H9 (cell line): ENCODE measurements around the gene AK5. TPM values are rescaled to one million over a fixed set of nuclear protein-coding genes. Genes with fewer than 3 reads are reported as not detected.
A peak's percentile ranks its signal among the peaks of the same experiment; 100 is the strongest.

Source experiments
- DNase-seq: peaks from one replicate; pipeline ENCODE4 v3.0.0-alpha.2; 2017
- H2AFZ ChIP-seq: one replicate; pipeline ENCODE4 v1.6.1; 2013; ENCODE audit warnings: mild to moderate bottlenecking, low read length, control low read depth, moderate library complexity
- H2AK5ac ChIP-seq: 2 replicates; pipeline ENCODE4 v1.6.1; 2013; ENCODE audit warnings: low read length, control low read depth, mixed read lengths; ENCODE audit not compliant: insufficient read length
- H2BK120ac ChIP-seq: one replicate; pipeline ENCODE4 v1.6.1; 2013; ENCODE audit warnings: low read depth, mild to moderate bottlenecking, low read length, control low read depth, inconsistent platforms; ENCODE audit not compliant: poor library complexity, severe bottlenecking
- H2BK12ac ChIP-seq: 2 replicates; pipeline ENCODE4 v1.6.1; 2013; ENCODE audit warnings: low read length, control low read depth, mixed read lengths, low read depth; ENCODE audit not compliant: insufficient read length
- H2BK15ac ChIP-seq: 2 replicates; pipeline ENCODE4 v1.6.1; 2013; ENCODE audit warnings: low read depth, low read length, control low read depth
- H2BK20ac ChIP-seq: one replicate; pipeline ENCODE4 v1.6.1; 2013; ENCODE audit warnings: low read depth, mild to moderate bottlenecking, low read length, control low read depth, inconsistent platforms; ENCODE audit not compliant: poor library complexity, severe bottlenecking
- H2BK5ac ChIP-seq: 2 replicates; pipeline ENCODE4 v1.6.1; 2013; ENCODE audit warnings: low read length, control low read depth, mixed read lengths; ENCODE audit not compliant: insufficient read length
- H3K14ac ChIP-seq: 2 replicates; pipeline ENCODE4 v1.6.1; 2013; ENCODE audit warnings: low read length, control low read depth; ENCODE audit not compliant: insufficient read depth
- H3K18ac ChIP-seq: 2 replicates; pipeline ENCODE4 v1.6.1; 2013; ENCODE audit warnings: low read depth, mild to moderate bottlenecking, mixed read lengths, low read length, control low read depth; ENCODE audit not compliant: insufficient read length
- H3K23ac ChIP-seq: 2 replicates; pipeline ENCODE4 v1.6.1; 2013; ENCODE audit warnings: low read length, control low read depth, mixed read lengths, low read depth; ENCODE audit not compliant: insufficient read length
- H3K23me2 ChIP-seq: 2 replicates; pipeline ENCODE4 v1.6.1; 2013; ENCODE audit warnings: low read depth, mild to moderate bottlenecking, mixed read lengths, low read length, control low read depth; ENCODE audit not compliant: insufficient read length, poor library complexity, severe bottlenecking
- H3K27ac ChIP-seq: 2 replicates; pipeline ENCODE4 v1.5.1; 2013; ENCODE audit warnings: low read length, control low read depth, mixed read lengths, low read depth; ENCODE audit not compliant: insufficient read length
- H3K27me3 ChIP-seq: 2 replicates; pipeline ENCODE4 v1.6.1; 2013; ENCODE audit warnings: low read length, control low read depth, inconsistent platforms; ENCODE audit not compliant: insufficient read depth
- H3K4ac ChIP-seq: 2 replicates; pipeline ENCODE4 v1.6.1; 2013; ENCODE audit warnings: low read depth, mild to moderate bottlenecking, control low read depth, inconsistent platforms, low read length, moderate library complexity
- H3K4me1 ChIP-seq: 2 replicates; pipeline ENCODE4 v1.6.1; 2013; ENCODE audit warnings: low read length, control low read depth, inconsistent platforms; ENCODE audit not compliant: insufficient read depth
- H3K4me2 ChIP-seq: 2 replicates; pipeline ENCODE4 v1.6.1; 2013; ENCODE audit warnings: low read length, control low read depth, mixed read lengths; ENCODE audit not compliant: insufficient read length, insufficient read depth
- H3K56ac ChIP-seq: 2 replicates; pipeline ENCODE4 v1.6.1; 2013; ENCODE audit warnings: low read depth, mild to moderate bottlenecking, mixed read lengths, low read length, control low read depth; ENCODE audit not compliant: insufficient read length
- H3K79me1 ChIP-seq: 2 replicates; pipeline ENCODE4 v1.6.1; 2013; ENCODE audit warnings: low read depth, mild to moderate bottlenecking, moderate library complexity, low read length, control low read depth, inconsistent platforms; ENCODE audit not compliant: insufficient read depth, poor library complexity, severe bottlenecking
- H3K79me2 ChIP-seq: 2 replicates; pipeline ENCODE4 v1.6.1; 2013; ENCODE audit warnings: low read length, control low read depth, inconsistent platforms; ENCODE audit not compliant: insufficient read depth
- H3K9ac ChIP-seq: 2 replicates; pipeline ENCODE4 v1.6.1; 2013; ENCODE audit warnings: low read length, control low read depth, mixed read lengths; ENCODE audit not compliant: insufficient read length; ENCODE audit errors: extremely low read depth
- H3K9me3 ChIP-seq: one replicate; pipeline ENCODE4 v1.6.1; 2013; ENCODE audit warnings: low read depth, low read length, inconsistent platforms; ENCODE audit not compliant: control insufficient read depth
- H3T11ph ChIP-seq: one replicate; pipeline ENCODE4 v1.6.1; 2013; ENCODE audit warnings: mild to moderate bottlenecking, low read length, control low read depth, inconsistent platforms
- H4K20me1 ChIP-seq: one replicate; pipeline ENCODE4 v1.6.1; 2013; ENCODE audit not compliant: control insufficient read depth, insufficient read length, insufficient read depth
- H4K5ac ChIP-seq: 2 replicates; pipeline ENCODE4 v1.6.1; 2013; ENCODE audit warnings: low read depth, mild to moderate bottlenecking, mixed read lengths, low read length, control low read depth; ENCODE audit not compliant: insufficient read length
- H4K8ac ChIP-seq: replicated peaks from 2 replicates; pipeline ENCODE4 v1.6.1; 2013; ENCODE audit warnings: low read length, control low read depth, mixed read lengths, low read depth; ENCODE audit not compliant: insufficient read length
- H4K91ac ChIP-seq: 2 replicates; pipeline ENCODE4 v1.6.1; 2013; ENCODE audit warnings: low read depth, mild to moderate bottlenecking, moderate library complexity, mixed read lengths, low read length, control low read depth; ENCODE audit not compliant: insufficient read length
- H3K27ac Mint-ChIP-seq, 3 experiments: 2 replicates in 2 of 3; 3 replicates in 1 of 3; pipeline ENCODE4 v1.8.0; 2020 to 2021; ENCODE audit warnings: mixed read lengths in 3 of 3, mild to moderate bottlenecking in 1 of 3, moderate library complexity in 1 of 3
- H3K27me3 Mint-ChIP-seq: 2 replicates; pipeline ENCODE4 v1.8.0; 2021; ENCODE audit warnings: low read depth, mild to moderate bottlenecking, moderate library complexity, mixed read lengths
- H3K36me3 Mint-ChIP-seq, 3 experiments: 2 replicates in 2 of 3; 3 replicates in 1 of 3; pipeline ENCODE4 v1.8.0; 2020 to 2021; ENCODE audit warnings: low read depth in 3 of 3, mixed read lengths in 3 of 3; ENCODE audit not compliant: insufficient read depth in 1 of 3
- H3K4me1 Mint-ChIP-seq, 2 experiments: 2 replicates each; pipeline ENCODE4 v1.8.0; 2020; ENCODE audit warnings: mixed read lengths in 2 of 2
- H3K4me3 Mint-ChIP-seq, 2 experiments: 2 replicates in 1 of 2; 3 replicates in 1 of 2; pipeline ENCODE4 v1.8.0; 2020 to 2021; ENCODE audit warnings: mild to moderate bottlenecking in 2 of 2, mixed read lengths in 2 of 2, moderate library complexity in 1 of 2
- H3K9me3 Mint-ChIP-seq, 2 experiments: 2 replicates in 1 of 2; 3 replicates in 1 of 2; pipeline ENCODE4 v1.8.0; 2020; ENCODE audit warnings: mild to moderate bottlenecking in 2 of 2, mixed read lengths in 2 of 2, moderate library complexity in 1 of 2
- CTCF ChIP-seq: fragments of 200-600 bp; sonication (generic); conservative IDR thresholded peaks from 3 replicates; pipeline ENCODE4 v1.8.0; 2021; ENCODE audit warnings: antibody characterized with exemption, mild to moderate bottlenecking
- WGBS: extraction: QIAGEN DNeasy Blood & Tissue Kit; methylation state at CpG from one replicate; pipeline ENCODE4 v1.1.7; 2013; ENCODE audit warnings: missing lambda C conversion rate, low lambda C conversion rate, mixed read lengths; ENCODE audit not compliant: insufficient read length; ENCODE audit errors: extremely low coverage; 5-methylcytosine and 5-hydroxymethylcytosine counted together
- total RNA-seq: library from RNA; stranded (reverse); gene quantifications from 2 replicates; pipeline ENCODE4 v1.2.1, GENCODE V29; 2021

The AK5 gene
- total RNA-seq, 1 experiment from 2014 or later, result 2.5 TPM

- no peaks in the 10 kb centered on the region; the same call in 1 of the 2 replicates for H3K27me3 Mint-ChIP-seq
- Histone ChIP-seq H3K23ac (no peak overlapping the region), H2BK5ac (no peak overlapping the region), H4K20me1 (no peaks in the 10 kb centered on the region), H2BK15ac (no peak overlapping the region), H3K4me1 (no peaks in the 10 kb centered on the region), H3K56ac (no peak overlapping the region), H2BK12ac (no peak overlapping the region), H3K79me2 (no peaks in the 10 kb centered on the region), H2AK5ac (no peak overlapping the region), H4K5ac (no peak overlapping the region), H2BK120ac (no peak overlapping the region), H3K9ac (no peak overlapping the region), H2BK20ac (no peak overlapping the region), H2AFZ (no peak overlapping the region), H3K14ac (no peak overlapping the region), H3K4me2 (no peak overlapping the region), H3K27me3 (no peaks in the 10 kb centered on the region), H3K18ac (no peak overlapping the region), H3K9me3 (no peaks in the 10 kb centered on the region), H3K27ac (no peak overlapping the region), H3K79me1 (no peaks in the 10 kb centered on the region), H4K8ac (no peak overlapping the region), H4K91ac (no peak overlapping the region), H3K23me2 (no peaks in the 10 kb centered on the region), H3K4ac (no peak overlapping the region), H3T11ph (no peak overlapping the region)
- TF ChIP-seq CTCF, result no peak
- DNase-seq, result no peak
- no peaks in the 10 kb centered on the region; a peak in 1 of 4 replicates for H3K4me1 Mint-ChIP-seq
- peak overlapping the region in 1 of 3 experiments; percentile 55; a peak in 2 of 7 replicates for H3K27ac Mint-ChIP-seq
- no peaks in the 10 kb centered on the region for H3K9me3 Mint-ChIP-seq
- WGBS, result no CpG with 5 or more reads among the region's 4 CpGs
- H3K4me3 Mint-ChIP-seq, result no peak overlapping the region
- H3K36me3 Mint-ChIP-seq, result no peaks in the 10 kb centered on the region
These were observed 88.3 kb downstream of the AK5 start for GRCh38 chr1:77370161-77370560.
